HEK293 (cell line): ENCODE results near the gene ZMYND15.
"Not testable (repeated sequence)": the region's sequence is repeated elsewhere in the genome, so short reads cannot be mapped to it uniquely, and the experiment has no call there.

Source experiments
- CTCF ChIA-PET: fragments of 350-600 bp; formaldehyde crosslinking; extraction: SDS; loops from one replicate; lab custom pipeline; 2021; ENCODE audit warnings: antibody characterized with exemption; lab: Yijun Ruan, JAX
- POLR2A ChIA-PET: fragments of 300-600 bp; formaldehyde crosslinking; extraction: SDS; loops from one replicate; lab custom pipeline; 2020; ENCODE audit warnings: antibody characterized with exemption, inconsistent platforms; lab: Yijun Ruan, JAX
- H3K27ac ChIP-seq: fragments of 200-500 bp; sonication (Bioruptor generic); 2 replicates; pipeline ENCODE4 v1.5.1; 2014; ENCODE audit warnings: low read depth, low read length, control low read depth, inconsistent platforms; ENCODE audit errors: extremely low read depth
- H3K36me3 ChIP-seq, 2 experiments: fragments of 200-500 bp in 1 of 2; sonication (Bioruptor generic) in 1 of 2; 1 replicate in 1 of 2; 2 replicates in 1 of 2; pipeline ENCODE4 v1.5.1; 2014 to 2017; ENCODE audit warnings: inconsistent platforms in 2 of 2, low read length in 2 of 2; ENCODE audit not compliant: control insufficient read depth in 2 of 2, insufficient read depth in 1 of 2
- H3K4me1 ChIP-seq: fragments of 200-500 bp; sonication (Bioruptor generic); 2 replicates; pipeline ENCODE4 v1.5.1; 2014; ENCODE audit warnings: mild to moderate bottlenecking, low read length, inconsistent platforms; ENCODE audit not compliant: control insufficient read depth, insufficient read depth
- H3K4me3 ChIP-seq: 2 replicates; pipeline ENCODE4 v1.5.1; 2011; ENCODE audit warnings: low read depth, mild to moderate bottlenecking, control low read depth, low read length, moderate library complexity
- H3K9me3 ChIP-seq: fragments of 200-500 bp; sonication (Bioruptor generic); 2 replicates; pipeline ENCODE4 v1.5.1; 2014; ENCODE audit warnings: low read depth, low read length, inconsistent platforms; ENCODE audit not compliant: control insufficient read depth, insufficient read depth
- GLI4 ChIP-seq: fragments of 450-650 bp; formaldehyde crosslinking; IDR thresholded peaks from 2 replicates; pipeline ENCODE4 v1.5.1; 2016; ENCODE audit warnings: missing biosample characterization, missing genetic modification characterization
- KLF7 ChIP-seq: fragments of 450-650 bp; formaldehyde crosslinking; IDR thresholded peaks from 2 replicates; pipeline ENCODE4 v1.5.1; 2016; ENCODE audit warnings: missing biosample characterization, missing genetic modification characterization, borderline replicate concordance
- REPIN1 ChIP-seq: fragments of 450-650 bp; formaldehyde crosslinking; IDR thresholded peaks from 2 replicates; pipeline ENCODE4 v1.5.1; 2017; ENCODE audit warnings: missing biosample characterization, missing genetic modification characterization, low read depth
- ZBTB17 ChIP-seq: fragments of 450-650 bp; formaldehyde crosslinking; IDR thresholded peaks from 2 replicates; pipeline ENCODE4 v1.5.1; 2016; ENCODE audit warnings: missing biosample characterization, missing genetic modification characterization
- ZBTB20 ChIP-seq: fragments of 450-650 bp; formaldehyde crosslinking; IDR thresholded peaks from 2 replicates; pipeline ENCODE4 v1.5.1; 2016; ENCODE audit warnings: missing biosample characterization, missing genetic modification characterization
- ZEB2 ChIP-seq: fragments of 450-650 bp; formaldehyde crosslinking; IDR thresholded peaks from 2 replicates; pipeline ENCODE4 v1.5.1; 2016; ENCODE audit warnings: missing biosample characterization, missing genetic modification characterization
- ZFP37 ChIP-seq: fragments of 450-650 bp; formaldehyde crosslinking; IDR thresholded peaks from 2 replicates; pipeline ENCODE4 v1.5.1; 2016; ENCODE audit warnings: missing biosample characterization, missing genetic modification characterization
- ZNF223 ChIP-seq: fragments of 450-650 bp; formaldehyde crosslinking; IDR thresholded peaks from 2 replicates; pipeline ENCODE4 v1.5.1; 2016; ENCODE audit warnings: missing biosample characterization, missing genetic modification characterization
- ZNF324 ChIP-seq: fragments of 450-650 bp; formaldehyde crosslinking; IDR thresholded peaks from 2 replicates; pipeline ENCODE4 v1.5.1; 2016; ENCODE audit warnings: missing biosample characterization, missing genetic modification characterization
- ZNF335 ChIP-seq: fragments of 450-650 bp; formaldehyde crosslinking; conservative IDR thresholded peaks from 2 replicates; pipeline ENCODE4 v1.5.1; 2016; ENCODE audit warnings: missing biosample characterization, missing genetic modification characterization
- ZNF366 ChIP-seq: fragments of 450-650 bp; formaldehyde crosslinking; conservative IDR thresholded peaks from 2 replicates; pipeline ENCODE4 v1.5.1; 2016; ENCODE audit warnings: missing biosample characterization, missing genetic modification characterization
- ZNF391 ChIP-seq: fragments of 450-650 bp; formaldehyde crosslinking; IDR thresholded peaks from 2 replicates; pipeline ENCODE4 v1.5.1; 2016; ENCODE audit warnings: low read depth, missing biosample characterization, missing genetic modification characterization, borderline replicate concordance
- ZNF600 ChIP-seq: fragments of 450-650 bp; formaldehyde crosslinking; IDR thresholded peaks from 2 replicates; pipeline ENCODE4 v1.5.1; 2016; ENCODE audit warnings: missing biosample characterization, missing genetic modification characterization
- ZNF621 ChIP-seq: fragments of 450-650 bp; formaldehyde crosslinking; IDR thresholded peaks from 2 replicates; pipeline ENCODE4 v1.5.1; 2017; ENCODE audit warnings: missing biosample characterization, missing genetic modification characterization
- TF ChIP-seq, protein P1 (sequence below): fragments of 450-650 bp; formaldehyde crosslinking; IDR thresholded peaks from 2 replicates; pipeline ENCODE4 v1.5.1; 2016; ENCODE audit warnings: missing biosample characterization, missing genetic modification characterization
- TF ChIP-seq, protein P2 (sequence below): fragments of 450-650 bp; formaldehyde crosslinking; optimal IDR thresholded peaks from 2 replicates; pipeline ENCODE3; 2016; ENCODE audit warnings: missing biosample characterization, mild to moderate bottlenecking, missing genetic modification characterization

ZMYND15 gene

DNA sequence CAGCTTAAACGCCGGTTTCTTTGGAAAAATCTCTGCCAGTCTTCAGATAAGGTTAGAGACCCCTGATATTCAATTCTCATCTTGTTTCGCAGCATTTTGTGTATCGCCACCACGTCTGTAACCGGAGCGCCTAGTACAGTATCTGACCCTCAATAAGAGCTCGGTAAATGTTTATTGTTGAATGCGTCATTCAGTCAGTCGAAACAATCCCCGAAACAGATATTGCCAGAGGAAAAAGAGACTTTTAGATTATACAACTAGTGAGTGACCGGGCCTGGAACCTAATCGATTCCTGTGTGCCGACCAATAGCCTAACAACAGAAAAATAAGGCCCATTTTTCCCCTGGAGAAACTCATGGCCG is 36.3 kb upstream of the ZMYND15 start:
- TF ChIP-seq ZBTB17 (tag by site-specific recombination), result 0 out of 2 replicates have a peak, but pooled peaks have one; percentile 9
- no peak for TF ChIP-seq ZBTB20
- TF ChIP-seq ZNF335 (tag by site-specific recombination), result 0 out of 2 replicates have a peak, but pooled peaks have one; percentile 5
- Histone ChIP-seq H3K4me3 (peak overlapping the region; percentile 78), H3K27ac (peak overlapping the region; percentile 58), H3K9me3 (no peaks in the 10 kb centered on the region), H3K4me1 (peaks cover 12% of the 10 kb centered on the region), H3K36me3 (peaks cover 11 to 17% of the 10 kb centered on the region in 2 experiments; a peak in 2 of 3 replicates)
- ChIA-PET POLR2A (interaction anchor here (0.6 to 1.7 kb wide), 10 partner anchors 13 to 294 kb away, joined by 3 to 12 read pairs (median 4); partner anchors contain the start of genes INCA1, KIF1C, MYBBP1A and PLD2), CTCF (interaction anchor here (0.6 to 3.4 kb wide), 5 partner anchors 9 to 405 kb away, joined by 3 to 18 read pairs (median 4); no protein-coding TSS in a partner anchor)

DNA sequence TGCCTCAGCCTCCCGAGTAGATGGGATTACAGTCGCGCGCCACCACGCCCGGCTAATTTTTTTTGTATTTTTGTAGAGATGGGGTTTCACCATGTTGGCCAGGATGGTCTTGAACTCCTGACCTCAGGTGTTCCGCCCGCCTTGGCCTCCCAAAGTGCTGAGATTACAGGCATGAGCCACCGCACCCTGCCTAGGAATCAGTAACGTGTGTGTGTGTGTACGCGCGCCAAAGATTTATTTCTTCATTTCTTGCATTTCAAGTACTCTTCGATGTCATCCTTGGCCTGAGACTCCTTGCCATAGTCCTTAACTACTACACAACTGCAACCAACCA is 35.1 kb upstream of the ZMYND15 start:
- Histone ChIP-seq H3K4me1 (peaks cover 12% of the 10 kb centered on the region), H3K36me3 (peaks cover 11 to 12% of the 10 kb centered on the region in 2 experiments; a peak in 2 of 3 replicates), H3K27ac (peak overlapping the region; percentile 67; the same call in 1 of the 2 replicates), H3K4me3 (peak overlapping the region; percentile 78)
- H3K9me3 ChIP-seq, result not testable (repeated sequence)
- ChIA-PET POLR2A (interaction anchor here (0.6 to 1.7 kb wide), 10 partner anchors 17 to 801 kb away, joined by 3 to 6 read pairs (median 4); partner anchors contain the start of genes PLD2, PSMB6 and SPAG7), CTCF (interaction anchor here (1.1 to 3.4 kb wide), 3 partner anchors 10 to 137 kb away, joined by 4 to 18 read pairs (median 6); no protein-coding TSS in a partner anchor)
- 0 out of 2 replicates have a peak, but pooled peaks have one; percentile 45 for TF ChIP-seq ZNF223 (tag by site-specific recombination)
- 0 out of 2 replicates have a peak, but pooled peaks have one; percentile 7 for TF ChIP-seq ZNF324 (tag by site-specific recombination)
- 0 out of 2 replicates have a peak, but pooled peaks have one; percentile 11 for TF ChIP-seq KLF7 (tag by site-specific recombination)
- TF ChIP-seq ZNF335 (tag by site-specific recombination), result peak; percentile 2
- peak; percentile 18 for TF ChIP-seq ZEB2
- 0 out of 2 replicates have a peak, but pooled peaks have one; percentile 11 for TF ChIP-seq GLI4
- 0 out of 2 replicates have a peak, but pooled peaks have one; percentile 6 for TF ChIP-seq ZNF600 (tag by site-specific recombination)
- TF ChIP-seq REPIN1 (tag by site-specific recombination), result 0 out of 2 replicates have a peak, but pooled peaks have one; percentile 9
- 0 out of 2 replicates have a peak, but pooled peaks have one; percentile 22 for TF ChIP-seq ZFP37 (tag by site-specific recombination)

DNA sequence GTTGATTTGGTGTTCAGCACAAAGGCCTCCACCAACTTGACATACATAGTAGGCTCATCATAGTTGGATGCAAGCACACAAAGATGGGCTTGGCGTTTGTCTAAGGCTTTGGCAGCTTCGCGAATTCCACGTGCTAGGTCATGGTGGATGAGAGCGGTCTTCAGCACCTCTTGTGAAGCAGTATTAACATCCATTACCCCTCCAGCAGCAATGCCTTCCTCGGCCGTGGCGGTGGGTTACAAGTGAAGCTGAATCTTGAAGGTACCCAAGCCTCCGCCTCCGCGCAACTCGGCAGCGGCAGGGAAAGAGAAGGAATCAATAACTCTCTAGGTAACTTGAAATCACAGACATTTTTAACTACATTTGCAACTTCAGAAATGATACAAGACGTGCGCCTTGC is 34.6 kb upstream of the ZMYND15 start:
- TF ChIP-seq ZFP37 (tag by site-specific recombination), result no peak
- no peak for TF ChIP-seq ZNF366 (tag by site-specific recombination)
- no peak for TF ChIP-seq ZNF391 (tag by site-specific recombination)
- TF ChIP-seq, protein P1, sequence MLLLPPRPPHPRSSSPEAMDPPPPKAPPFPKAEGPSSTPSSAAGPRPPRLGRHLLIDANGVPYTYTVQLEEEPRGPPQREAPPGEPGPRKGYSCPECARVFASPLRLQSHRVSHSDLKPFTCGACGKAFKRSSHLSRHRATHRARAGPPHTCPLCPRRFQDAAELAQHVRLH (tag by site-specific recombination), result no peak
- TF ChIP-seq ZNF621 (tag by site-specific recombination), result no peak
- TF ChIP-seq, protein P2, sequence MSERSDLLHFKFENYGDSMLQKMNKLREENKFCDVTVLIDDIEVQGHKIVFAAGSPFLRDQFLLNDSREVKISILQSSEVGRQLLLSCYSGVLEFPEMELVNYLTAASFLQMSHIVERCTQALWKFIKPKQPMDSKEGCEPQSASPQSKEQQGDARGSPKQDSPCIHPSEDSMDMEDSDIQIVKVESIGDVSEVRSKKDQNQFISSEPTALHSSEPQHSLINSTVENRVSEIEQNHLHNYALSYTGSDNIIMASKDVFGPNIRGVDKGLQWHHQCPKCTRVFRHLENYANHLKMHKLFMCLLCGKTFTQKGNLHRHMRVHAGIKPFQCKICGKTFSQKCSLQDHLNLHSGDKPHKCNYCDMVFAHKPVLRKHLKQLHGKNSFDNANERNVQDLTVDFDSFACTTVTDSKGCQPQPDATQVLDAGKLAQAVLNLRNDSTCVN (tag by site-specific recombination), result no peak
- Histone ChIP-seq H3K4me1 (peaks cover 12% of the 10 kb centered on the region), H3K9me3 (no peaks in the 10 kb centered on the region), H3K4me3 (no peak overlapping the region), H3K36me3 (peaks cover 11 to 12% of the 10 kb centered on the region in 2 experiments; a peak in 2 of 3 replicates), H3K27ac (peak overlapping the region; percentile 67; the same call in 1 of the 2 replicates)
- ChIA-PET POLR2A (interaction anchor here (0.7 to 1.3 kb wide), 3 partner anchors 17 to 263 kb away, joined by 3 to 6 read pairs (median 5); partner anchors contain the start of gene SPAG7), CTCF (interaction anchor here (1.1 to 1.3 kb wide), 2 partner anchors 10 to 85 kb away, joined by 4 to 6 read pairs; no protein-coding TSS in a partner anchor)
